ENCODE results near the gene SEMA3G.

The SEMA3G gene

GRCh38 chr3:52396011-52396906 is 48.6 kb downstream of the SEMA3G start:
- no peak for DNase-seq (ENCODE audit: low read depth in 3 of 3)

GRCh38 chr3:52395503-52395865 is 49.4 kb downstream of the SEMA3G start:
- no peak for DNase-seq (ENCODE audit: low read depth in 3 of 3)

- no peak for DNase-seq (ENCODE audit: low read depth in 3 of 3)
These were observed 50.0 kb downstream of the SEMA3G start for GRCh38 chr3:52394751-52395502.

GRCh38 chr3:52393959-52394670 is 50.8 kb downstream of the SEMA3G start:
- DNase-seq (ENCODE audit: low read depth in 3 of 3): no peak

GRCh38 chr3:52393131-52393807 is 51.6 kb downstream of the SEMA3G start:
- no peak for DNase-seq (ENCODE audit: low read depth in 3 of 3)

- no peak for DNase-seq (ENCODE audit: low read depth in 3 of 3)
These were observed 52.5 kb downstream of the SEMA3G start for GRCh38 chr3:52392216-52392930.

- no peak for DNase-seq (ENCODE audit: low read depth in 3 of 3)
These were observed 53.8 kb downstream of the SEMA3G start for GRCh38 chr3:52391096-52391495.

GRCh38 chr3:52388933-52389332 is 56.0 kb downstream of the SEMA3G start:
- DNase-seq (ENCODE audit: low read depth in 3 of 3): no peak

GRCh38 chr3:52388348-52388821 is 56.5 kb downstream of the SEMA3G start:
- no peak for DNase-seq (ENCODE audit: low read depth in 3 of 3)

GRCh38 chr3:52387481-52387880 is 57.4 kb downstream of the SEMA3G start:
- DNase-seq (ENCODE audit: low read depth in 3 of 3): no peak

- no peak for DNase-seq (ENCODE audit: low read depth in 3 of 3)
These were observed 59.7 kb downstream of the SEMA3G start for GRCh38 chr3:52385157-52385556.

GRCh38 chr3:52384019-52384761 is 60.7 kb downstream of the SEMA3G start:
- DNase-seq (ENCODE audit: low read depth in 3 of 3): no peak

- DNase-seq (ENCODE audit: low read depth in 3 of 3): no peak
These were observed 61.5 kb downstream of the SEMA3G start for GRCh38 chr3:52383446-52383845.
